ENCODE results near the gene KCNH1. TPM values are rescaled to one million over a fixed set of nuclear protein-coding genes. Genes with fewer than 3 reads are reported as not detected.

KCNH1 gene
- total and polyA plus RNA-seq, 9 of the 15 experiments (the other 6 are each of a cell fraction or from before 2014, with no cell fraction given): not detected

- TF ChIP-seq TOE1 (IDR thresholded peaks at IDR 0.05; ENCODE audit: borderline replicate concordance) (no peak), TOE1 (CRISPR knock-in tag; IDR thresholded peaks at IDR 0.05; ENCODE audit: borderline replicate concordance, low read depth) (no peak), GATAD2B (IDR thresholded peaks at IDR 0.05; ENCODE audit: borderline replicate concordance) (no peak)
Observed at GRCh38 chr1:210800301-210800700, 333.6 kb downstream of the KCNH1 start (continued).

DNA sequence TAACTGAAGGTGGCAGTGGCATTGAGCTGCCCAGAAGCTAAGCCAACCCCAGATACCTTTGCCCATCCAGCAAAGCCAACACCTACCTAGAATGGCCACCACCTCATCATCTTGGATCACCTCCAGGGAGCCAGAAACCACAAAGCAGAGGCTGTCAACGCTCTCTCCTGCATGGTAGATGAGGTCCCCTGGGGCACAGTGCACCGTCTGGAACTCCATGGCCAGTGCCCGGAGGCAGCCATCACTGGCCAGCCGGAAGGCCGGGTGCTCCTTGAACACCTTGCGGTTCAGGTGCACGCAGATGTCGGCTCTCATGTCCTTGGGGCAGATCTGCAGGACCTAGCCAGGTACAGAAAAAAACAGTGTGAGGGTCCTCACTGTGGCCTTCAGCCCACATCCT lies 336.5 kb downstream of the KCNH1 start:
- ChIA-PET POLR2A (interaction anchor here (0.6 kb wide), 1 partner anchor 806 kb away, joined by 3 read pairs; no protein-coding TSS in a partner anchor), CTCF (ENCODE audit: low intra/inter-chr PET ratio) (no interaction called here)
- Histone ChIP-seq H3K9me1 (ENCODE audit: control insufficient read depth, insufficient read depth, low read length) (no peaks in the 10 kb centered on the region), H3K36me3 (ENCODE audit: control insufficient read depth, insufficient read depth, low read length) (no peaks in the 10 kb centered on the region), H3K9ac (ENCODE audit: insufficient read depth in 1 of 2, low read depth in 2 of 2, low read length in 2 of 2) (no peak overlapping the region), H3K4me3 (no peak overlapping the region), H2AFZ (ENCODE audit: low read depth, low read length) (no peak overlapping the region), H3K9me3 (replicated peaks; ENCODE audit: control insufficient read depth, insufficient read depth, low read depth, low read length) (no peaks in the 10 kb centered on the region), H3K4me1 (replicated peaks in 1 of 2; ENCODE audit: control insufficient read depth in 2 of 2, insufficient read depth in 2 of 2, low read length in 2 of 2) (no peaks in the 10 kb centered on the region), H3K79me2 (ENCODE audit: control insufficient read depth, insufficient read depth, low read length) (no peaks in the 10 kb centered on the region), H3K4me2 (ENCODE audit: insufficient read depth, low read length) (no peak overlapping the region), H3K27ac (ENCODE audit: extremely low read depth, low read depth, low read length) (no peak overlapping the region), H4K20me1 (replicated peaks; ENCODE audit: control insufficient read depth, insufficient read depth, low read length) (no peaks in the 10 kb centered on the region), H3K27me3 (ENCODE audit: control insufficient read depth in 2 of 2, insufficient read depth in 2 of 2, low read length in 2 of 2) (no peaks in the 10 kb centered on the region)
- TF ChIP-seq HOMEZ (CRISPR knock-in tag; IDR thresholded peaks at IDR 0.05) (no peak), FOXK2 (conservative IDR thresholded peaks at IDR 0.05 in 1 of 2, IDR thresholded peaks at IDR 0.05 in 1 of 2; ENCODE audit: low read depth in 2 of 2) (no peak), PTTG1 (tag; IDR thresholded peaks at IDR 0.05; ENCODE audit: low read depth) (no peak), MEF2A (IDR thresholded peaks at IDR 0.05; ENCODE audit: control insufficient read depth, low read depth, low read length) (no peak), NR1H2 (CRISPR knock-in tag; IDR thresholded peaks at IDR 0.05) (no peak), CEBPB (tag; IDR thresholded peaks at IDR 0.05) (no peak)
- WGBS (ENCODE audit: insufficient coverage, low coverage, missing lambda C conversion rate): under 1% methylated on average over 8 of the region's 8 CpGs
- intact Hi-C loops (cut with micrococcal nuclease): no loop called here
- BruUV-seq (replicated peaks): no TSS peak
- DNase-seq (ENCODE audit: extremely low read depth in 1 of 4, low spot score in 3 of 4) (no peak), ATAC-seq (no peak), FAIRE-seq (no peak)
- in situ Hi-C loops (cut with MboI): no loop called here
